ENCODE measurements around the gene ATF7.
"Not testable (repeated sequence)": the region's sequence is repeated elsewhere in the genome, so short reads cannot be mapped to it uniquely, and the experiment has no call there.

DNA sequence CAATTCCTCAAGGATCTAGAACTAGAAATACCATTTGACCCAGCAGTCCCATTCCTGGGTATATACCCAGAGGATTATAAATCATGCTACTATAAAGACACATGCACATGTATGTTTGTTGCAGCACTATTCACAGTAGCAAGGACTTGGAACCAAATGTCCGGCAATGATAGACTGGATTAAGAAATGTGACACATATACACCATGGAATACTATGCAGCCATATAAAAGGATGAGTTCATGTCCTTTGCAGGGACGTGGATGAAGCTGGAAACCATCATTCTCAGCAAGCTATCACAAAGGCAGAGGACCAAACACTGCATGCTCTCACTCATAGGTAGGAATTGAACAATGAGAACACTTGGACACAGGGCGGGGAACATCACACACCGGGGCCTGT, 20.1 kb upstream of the ATF7 start:
- TF ChIP-seq, protein P1, sequence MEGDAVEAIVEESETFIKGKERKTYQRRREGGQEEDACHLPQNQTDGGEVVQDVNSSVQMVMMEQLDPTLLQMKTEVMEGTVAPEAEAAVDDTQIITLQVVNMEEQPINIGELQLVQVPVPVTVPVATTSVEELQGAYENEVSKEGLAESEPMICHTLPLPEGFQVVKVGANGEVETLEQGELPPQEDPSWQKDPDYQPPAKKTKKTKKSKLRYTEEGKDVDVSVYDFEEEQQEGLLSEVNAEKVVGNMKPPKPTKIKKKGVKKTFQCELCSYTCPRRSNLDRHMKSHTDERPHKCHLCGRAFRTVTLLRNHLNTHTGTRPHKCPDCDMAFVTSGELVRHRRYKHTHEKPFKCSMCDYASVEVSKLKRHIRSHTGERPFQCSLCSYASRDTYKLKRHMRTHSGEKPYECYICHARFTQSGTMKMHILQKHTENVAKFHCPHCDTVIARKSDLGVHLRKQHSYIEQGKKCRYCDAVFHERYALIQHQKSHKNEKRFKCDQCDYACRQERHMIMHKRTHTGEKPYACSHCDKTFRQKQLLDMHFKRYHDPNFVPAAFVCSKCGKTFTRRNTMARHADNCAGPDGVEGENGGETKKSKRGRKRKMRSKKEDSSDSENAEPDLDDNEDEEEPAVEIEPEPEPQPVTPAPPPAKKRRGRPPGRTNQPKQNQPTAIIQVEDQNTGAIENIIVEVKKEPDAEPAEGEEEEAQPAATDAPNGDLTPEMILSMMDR (IDR thresholded peaks at IDR 0.05; ENCODE audit: extremely low read depth in 1 of 2, insufficient read depth in 1 of 2, low read depth in 1 of 2, low read length in 2 of 2), result not testable (repeated sequence)
- TF ChIP-seq EZH2 (IDR thresholded peaks at IDR 0.05; ENCODE audit: borderline replicate concordance, low read depth, low read length, severe bottlenecking); POLR2A (IDR thresholded peaks at IDR 0.05; ENCODE audit: low read depth, low read length); POLR2AphosphoS5 (IDR thresholded peaks at IDR 0.05; ENCODE audit: insufficient read depth, low read depth, low read length); FOS (IDR thresholded peaks at IDR 0.05; ENCODE audit: borderline replicate concordance, insufficient read depth, low read length): not testable (repeated sequence)
